Measurements from ENCODE around the gene SIPA1L3.

SIPA1L3 gene

GRCh38 chr19:38191747-38192146 is 284.7 kb downstream of the SIPA1L3 start:
- Histone ChIP-seq H3K36me3 (ENCODE audit: control insufficient read depth, insufficient read depth, low read length) (no peaks in the 10 kb centered on the region), H3K27me3 (replicated peaks; ENCODE audit: control insufficient read depth, insufficient read depth, low read length, poor library complexity, severe bottlenecking) (no peaks in the 10 kb centered on the region), H3K4me1 (ENCODE audit: control insufficient read depth, insufficient read depth, low read length, poor library complexity, severe bottlenecking) (no peaks in the 10 kb centered on the region), H3K27ac (ENCODE audit: insufficient read depth, low read length, poor library complexity, severe bottlenecking) (no peak overlapping the region), H3K9me3 (ENCODE audit: control insufficient read depth, low read length) (no peaks in the 10 kb centered on the region), H3K4me3 (ENCODE audit: insufficient read depth, low read depth, low read length, poor library complexity, severe bottlenecking) (no peak overlapping the region)
- no peak for DNase-seq

- DNase-seq, result no peak
These were observed 286.4 kb downstream of the SIPA1L3 start for GRCh38 chr19:38193445-38193844.

GRCh38 chr19:38194061-38194701 is 287.2 kb downstream of the SIPA1L3 start:
- Histone ChIP-seq H3K9me3 (ENCODE audit: control insufficient read depth, low read length) (no peaks in the 10 kb centered on the region), H3K36me3 (ENCODE audit: control insufficient read depth, insufficient read depth, low read length) (no peaks in the 10 kb centered on the region), H3K27me3 (replicated peaks; ENCODE audit: control insufficient read depth, insufficient read depth, low read length, poor library complexity, severe bottlenecking) (no peaks in the 10 kb centered on the region), H3K27ac (ENCODE audit: insufficient read depth, low read length, poor library complexity, severe bottlenecking) (no peak overlapping the region), H3K4me1 (ENCODE audit: control insufficient read depth, insufficient read depth, low read length, poor library complexity, severe bottlenecking) (no peaks in the 10 kb centered on the region), H3K4me3 (ENCODE audit: insufficient read depth, low read depth, low read length, poor library complexity, severe bottlenecking) (no peak overlapping the region)
- no peak for DNase-seq

More at GRCh38 chr19:38193445-38193844, 286.4 kb downstream of the SIPA1L3 start:
- Histone ChIP-seq H3K9me3 (ENCODE audit: control insufficient read depth, low read length) (no peaks in the 10 kb centered on the region), H3K4me3 (ENCODE audit: insufficient read depth, low read depth, low read length, poor library complexity, severe bottlenecking) (no peak overlapping the region), H3K27ac (ENCODE audit: insufficient read depth, low read length, poor library complexity, severe bottlenecking) (no peak overlapping the region), H3K27me3 (replicated peaks; ENCODE audit: control insufficient read depth, insufficient read depth, low read length, poor library complexity, severe bottlenecking) (no peaks in the 10 kb centered on the region), H3K36me3 (ENCODE audit: control insufficient read depth, insufficient read depth, low read length) (no peaks in the 10 kb centered on the region), H3K4me1 (ENCODE audit: control insufficient read depth, insufficient read depth, low read length, poor library complexity, severe bottlenecking) (no peaks in the 10 kb centered on the region)

- DNase-seq, result no peak
- Histone ChIP-seq H3K27ac (ENCODE audit: insufficient read depth, low read length, poor library complexity, severe bottlenecking) (no peak overlapping the region), H3K27me3 (replicated peaks; ENCODE audit: control insufficient read depth, insufficient read depth, low read length, poor library complexity, severe bottlenecking) (no peaks in the 10 kb centered on the region), H3K36me3 (ENCODE audit: control insufficient read depth, insufficient read depth, low read length) (no peaks in the 10 kb centered on the region), H3K4me1 (ENCODE audit: control insufficient read depth, insufficient read depth, low read length, poor library complexity, severe bottlenecking) (no peaks in the 10 kb centered on the region), H3K9me3 (ENCODE audit: control insufficient read depth, low read length) (no peaks in the 10 kb centered on the region), H3K4me3 (ENCODE audit: insufficient read depth, low read depth, low read length, poor library complexity, severe bottlenecking) (no peak overlapping the region)
These were observed 288.2 kb downstream of the SIPA1L3 start for GRCh38 chr19:38195237-38195636.

DNA sequence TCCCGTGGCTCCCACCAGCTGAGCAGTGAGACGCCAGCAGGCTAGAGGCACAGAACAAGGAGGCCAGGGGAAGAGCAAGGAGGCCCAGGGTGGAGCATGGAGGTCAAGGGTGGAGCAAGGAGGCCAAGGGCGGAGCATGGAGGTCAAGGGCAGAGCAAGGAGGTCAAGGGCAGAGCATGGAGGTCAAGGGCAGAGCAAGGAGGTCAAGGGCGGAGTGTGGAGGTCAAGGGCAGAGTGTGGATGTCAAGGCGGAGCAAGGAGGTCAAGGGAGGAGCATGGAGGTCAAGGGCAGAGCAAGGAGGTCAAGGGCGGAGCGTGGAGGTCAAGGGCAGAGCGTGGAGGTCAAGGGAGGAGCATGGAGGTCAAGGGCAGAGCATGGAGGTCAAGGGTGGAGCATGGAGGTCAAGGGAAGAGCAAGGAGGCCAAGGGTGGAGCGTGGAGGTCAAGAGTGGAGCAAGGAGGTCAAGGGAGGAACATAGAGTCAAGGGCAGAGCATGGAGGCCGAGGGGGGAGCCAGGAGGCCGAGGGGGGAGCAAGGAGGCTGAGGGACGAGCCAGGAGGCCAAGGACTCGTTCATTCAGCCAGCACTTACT is 289.3 kb downstream of the SIPA1L3 start:
- Histone ChIP-seq H3K4me1 (ENCODE audit: control insufficient read depth, insufficient read depth, low read length, poor library complexity, severe bottlenecking) (no peaks in the 10 kb centered on the region), H3K4me3 (ENCODE audit: insufficient read depth, low read depth, low read length, poor library complexity, severe bottlenecking) (no peak overlapping the region), H3K36me3 (ENCODE audit: control insufficient read depth, insufficient read depth, low read length) (no peaks in the 10 kb centered on the region), H3K27ac (ENCODE audit: insufficient read depth, low read length, poor library complexity, severe bottlenecking) (no peak overlapping the region), H3K9me3 (ENCODE audit: control insufficient read depth, low read length) (no peaks in the 10 kb centered on the region), H3K27me3 (replicated peaks; ENCODE audit: control insufficient read depth, insufficient read depth, low read length, poor library complexity, severe bottlenecking) (no peaks in the 10 kb centered on the region)
- DNase-seq, result no peak

DNA sequence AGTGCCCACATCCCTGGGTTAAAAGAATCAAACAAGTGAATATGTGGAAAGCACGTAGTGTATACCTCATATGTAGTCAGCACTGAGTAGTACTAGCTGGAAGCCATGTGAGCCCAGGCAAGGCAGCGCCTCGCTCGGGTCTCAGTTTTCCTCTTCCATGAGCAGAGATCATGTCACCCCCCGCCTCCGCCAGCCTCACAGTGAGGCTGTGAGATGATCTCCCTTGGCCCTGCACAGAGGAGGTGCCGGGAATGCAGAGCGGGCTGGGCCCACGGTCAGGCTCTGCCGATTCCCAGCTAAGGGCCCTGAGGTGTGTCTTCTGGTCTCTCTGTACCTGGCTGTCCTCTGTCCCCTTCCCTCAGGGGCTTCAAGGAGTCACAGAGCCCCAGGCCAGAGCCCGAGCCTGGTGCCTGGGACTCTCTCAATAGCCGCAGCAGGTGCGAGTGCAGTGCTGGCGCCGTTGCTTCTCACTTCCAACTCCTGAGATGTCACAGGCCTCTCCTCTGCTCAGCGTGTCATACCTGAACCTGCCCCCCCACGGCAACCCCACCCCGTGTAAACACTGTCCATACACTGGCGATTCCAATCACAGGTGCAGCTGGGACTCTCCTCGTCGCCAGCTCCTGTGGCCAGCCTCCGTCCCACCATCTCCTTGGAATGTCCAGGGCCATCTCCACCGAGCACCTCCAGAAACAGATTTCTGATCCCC is 290.1 kb downstream of the SIPA1L3 start:
- no peak for DNase-seq
- H3K4me1 ChIP-seq (ENCODE audit: control insufficient read depth, insufficient read depth, low read length, poor library complexity, severe bottlenecking), result no peaks in the 10 kb centered on the region
- no peaks in the 10 kb centered on the region for H3K36me3 ChIP-seq (ENCODE audit: control insufficient read depth, insufficient read depth, low read length)
- H3K27ac ChIP-seq (ENCODE audit: insufficient read depth, low read length, poor library complexity, severe bottlenecking), result no peak overlapping the region
- no peaks in the 10 kb centered on the region for H3K27me3 ChIP-seq (replicated peaks; ENCODE audit: control insufficient read depth, insufficient read depth, low read length, poor library complexity, severe bottlenecking)
- H3K4me3 ChIP-seq (ENCODE audit: insufficient read depth, low read depth, low read length, poor library complexity, severe bottlenecking), result no peak overlapping the region
- H3K9me3 ChIP-seq (ENCODE audit: control insufficient read depth, low read length), result no peaks in the 10 kb centered on the region

DNA sequence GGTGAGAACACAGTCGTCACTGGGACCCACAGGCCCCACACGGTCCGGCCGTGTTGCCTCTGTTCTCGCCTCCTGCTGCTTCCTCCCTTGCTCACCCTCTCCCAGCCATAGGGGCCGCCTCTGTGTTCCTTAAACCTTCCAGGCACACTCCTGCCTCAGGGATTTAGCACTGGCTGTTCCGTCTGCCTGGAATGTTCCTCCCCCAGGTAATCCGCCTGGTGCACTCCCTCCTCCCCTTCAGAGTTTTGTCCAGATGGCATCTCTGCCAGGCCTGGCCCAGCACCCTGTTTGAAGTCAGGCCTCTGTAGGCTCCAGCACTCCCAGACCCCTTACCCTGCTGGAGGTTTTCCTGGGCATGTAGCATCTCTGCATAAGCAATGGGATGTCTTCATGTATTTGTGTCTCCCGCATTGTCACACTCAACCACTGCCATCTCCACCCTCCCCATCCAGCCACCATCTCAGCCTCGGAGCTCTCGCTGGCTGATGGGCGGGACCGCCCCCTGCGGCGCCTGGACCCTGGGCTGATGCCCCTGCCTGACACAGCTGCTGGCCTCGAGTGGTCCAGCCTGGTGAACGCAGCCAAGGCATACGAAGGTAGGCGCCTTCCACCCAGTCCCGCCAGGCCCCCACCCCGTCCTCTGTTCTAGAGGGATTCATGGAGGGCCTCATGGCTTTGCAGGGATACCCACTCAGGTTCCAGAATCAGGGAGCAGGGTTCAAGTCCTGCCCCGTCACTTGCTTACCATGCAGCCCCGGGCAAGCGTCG is 291.1 kb downstream of the SIPA1L3 start:
- Histone ChIP-seq H3K4me3 (ENCODE audit: insufficient read depth, low read depth, low read length, poor library complexity, severe bottlenecking) (no peak overlapping the region), H3K9me3 (ENCODE audit: control insufficient read depth, low read length) (no peaks in the 10 kb centered on the region), H3K4me1 (ENCODE audit: control insufficient read depth, insufficient read depth, low read length, poor library complexity, severe bottlenecking) (no peaks in the 10 kb centered on the region), H3K36me3 (ENCODE audit: control insufficient read depth, insufficient read depth, low read length) (no peaks in the 10 kb centered on the region), H3K27ac (ENCODE audit: insufficient read depth, low read length, poor library complexity, severe bottlenecking) (no peak overlapping the region), H3K27me3 (replicated peaks; ENCODE audit: control insufficient read depth, insufficient read depth, low read length, poor library complexity, severe bottlenecking) (no peaks in the 10 kb centered on the region)
- DNase-seq, result no peak

- H3K4me3 ChIP-seq (ENCODE audit: insufficient read depth, low read depth, low read length, poor library complexity, severe bottlenecking), result no peak overlapping the region
- no peaks in the 10 kb centered on the region for H3K9me3 ChIP-seq (ENCODE audit: control insufficient read depth, low read length)
- no peaks in the 10 kb centered on the region for H3K36me3 ChIP-seq (ENCODE audit: control insufficient read depth, insufficient read depth, low read length)
- no peak overlapping the region for H3K27ac ChIP-seq (ENCODE audit: insufficient read depth, low read length, poor library complexity, severe bottlenecking)
- H3K27me3 ChIP-seq (replicated peaks; ENCODE audit: control insufficient read depth, insufficient read depth, low read length, poor library complexity, severe bottlenecking), result no peaks in the 10 kb centered on the region
- no peak for DNase-seq
- H3K4me1 ChIP-seq (ENCODE audit: control insufficient read depth, insufficient read depth, low read length, poor library complexity, severe bottlenecking), result no peaks in the 10 kb centered on the region
These were observed 292.3 kb downstream of the SIPA1L3 start for GRCh38 chr19:38199340-38199739.

DNA sequence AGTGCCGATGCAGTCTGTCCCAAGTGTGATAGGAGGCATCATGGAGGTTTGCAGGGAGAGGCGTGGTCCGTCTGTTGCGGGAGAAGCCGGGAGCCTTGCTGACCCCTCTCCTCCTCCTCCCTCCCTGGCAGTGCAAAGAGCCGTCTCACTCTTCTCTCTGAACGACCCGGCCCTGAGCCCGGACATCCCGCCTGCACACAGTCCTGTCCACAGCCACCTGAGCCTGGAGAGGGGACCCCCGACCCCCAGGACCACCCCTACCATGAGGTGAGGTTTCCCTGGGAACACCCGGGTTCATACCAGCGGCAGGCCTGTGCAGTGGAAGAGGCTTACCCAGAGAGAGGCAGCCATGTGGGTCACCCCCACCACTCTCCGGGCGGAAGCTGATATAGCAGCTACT is 294.7 kb downstream of the SIPA1L3 start:
- Histone ChIP-seq H3K36me3 (ENCODE audit: control insufficient read depth, insufficient read depth, low read length) (no peaks in the 10 kb centered on the region), H3K4me1 (ENCODE audit: control insufficient read depth, insufficient read depth, low read length, poor library complexity, severe bottlenecking) (no peaks in the 10 kb centered on the region), H3K27ac (ENCODE audit: insufficient read depth, low read length, poor library complexity, severe bottlenecking) (no peak overlapping the region), H3K9me3 (ENCODE audit: control insufficient read depth, low read length) (no peaks in the 10 kb centered on the region), H3K27me3 (replicated peaks; ENCODE audit: control insufficient read depth, insufficient read depth, low read length, poor library complexity, severe bottlenecking) (no peaks in the 10 kb centered on the region), H3K4me3 (ENCODE audit: insufficient read depth, low read depth, low read length, poor library complexity, severe bottlenecking) (no peak overlapping the region)
- DNase-seq, result no peak

GRCh38 chr19:38202504-38202903 is 295.5 kb downstream of the SIPA1L3 start:
- H3K36me3 ChIP-seq (ENCODE audit: control insufficient read depth, insufficient read depth, low read length), result no peaks in the 10 kb centered on the region
- H3K4me1 ChIP-seq (ENCODE audit: control insufficient read depth, insufficient read depth, low read length, poor library complexity, severe bottlenecking), result no peaks in the 10 kb centered on the region
- H3K27me3 ChIP-seq (replicated peaks; ENCODE audit: control insufficient read depth, insufficient read depth, low read length, poor library complexity, severe bottlenecking), result no peaks in the 10 kb centered on the region
- DNase-seq, result no peak
- no peaks in the 10 kb centered on the region for H3K9me3 ChIP-seq (ENCODE audit: control insufficient read depth, low read length)
- H3K27ac ChIP-seq (ENCODE audit: insufficient read depth, low read length, poor library complexity, severe bottlenecking), result no peak overlapping the region
- no peak overlapping the region for H3K4me3 ChIP-seq (ENCODE audit: insufficient read depth, low read depth, low read length, poor library complexity, severe bottlenecking)
